Myocyte (in vitro differentiated cells): ENCODE results near the gene DGKB. TPM values are rescaled to one million over a fixed set of nuclear protein-coding genes. Genes with fewer than 3 reads are reported as not detected.

Experiments used
- DNase-seq: peaks from one replicate; pipeline ENCODE4 v3.0.0-alpha.2; 2012; ENCODE audit warnings: low read depth
- total RNA-seq: library from RNA; depleted of rRNA; stranded (reverse); fragments of >200 nt; gene quantifications from 2 replicates; pipeline ENCODE4 v1.2.3, GENCODE V29; 2014

Gene DGKB
- total RNA-seq, 1 donor from 2014 or later, result 3.7 TPM

DNA sequence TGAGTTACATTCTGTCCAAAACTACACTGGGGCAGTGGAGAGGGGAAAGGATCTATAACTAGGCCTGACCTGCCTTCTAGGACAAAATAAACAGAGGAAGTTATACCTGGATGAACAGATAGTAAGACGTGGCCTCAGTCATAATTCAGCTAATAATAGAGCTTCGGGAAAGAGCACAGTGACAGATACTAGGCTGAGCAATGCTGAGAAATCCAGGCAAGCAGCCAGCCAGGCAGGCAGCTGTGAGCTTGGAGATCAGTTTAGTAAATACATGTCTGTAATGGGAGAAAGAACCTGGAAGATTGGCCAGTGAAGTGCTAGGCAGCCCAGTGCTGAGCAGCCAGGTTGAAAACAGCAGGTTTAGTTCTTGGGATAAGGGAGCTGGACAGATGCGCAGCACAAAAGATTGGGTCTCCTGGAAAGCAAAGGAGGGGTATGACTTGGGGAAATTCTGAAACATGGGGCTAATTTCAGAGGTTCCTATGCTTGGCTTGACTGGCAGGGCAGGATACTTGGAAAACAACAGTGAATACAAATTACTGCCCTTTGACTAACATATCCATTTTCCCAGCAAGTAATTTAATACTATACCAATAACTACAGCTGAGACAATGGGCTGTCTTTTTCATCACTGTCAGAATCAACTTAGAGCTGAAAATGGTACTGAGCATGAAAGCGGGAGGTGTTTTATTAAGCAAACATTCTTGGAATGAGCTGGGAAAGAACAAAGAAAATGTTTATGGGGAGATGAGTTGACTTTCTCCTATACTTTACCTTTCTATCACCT lies 140.8 kb downstream of the DGKB start:
- DNase-seq, result peak; percentile 96

GRCh38 chr7:14760730-14761478 lies 141.6 kb downstream of the DGKB start:
- DNase-seq, result no peak

- DNase-seq, result no peak
These were observed 142.8 kb downstream of the DGKB start for GRCh38 chr7:14759785-14760184.

- DNase-seq, result peak; percentile 11
These were observed 147.9 kb downstream of the DGKB start for GRCh38 chr7:14754631-14755030.

- no peak for DNase-seq
These were observed 150.2 kb downstream of the DGKB start for GRCh38 chr7:14752301-14752700.

- DNase-seq, result no peak
These were observed 151.1 kb downstream of the DGKB start for GRCh38 chr7:14751461-14751860.

- peak; percentile 31 for DNase-seq
These were observed 154.1 kb downstream of the DGKB start for GRCh38 chr7:14748461-14748860.

GRCh38 chr7:14747701-14748100 lies 154.8 kb downstream of the DGKB start:
- no peak for DNase-seq

GRCh38 chr7:14745076-14745475 lies 157.5 kb downstream of the DGKB start:
- DNase-seq, result no peak

DNA sequence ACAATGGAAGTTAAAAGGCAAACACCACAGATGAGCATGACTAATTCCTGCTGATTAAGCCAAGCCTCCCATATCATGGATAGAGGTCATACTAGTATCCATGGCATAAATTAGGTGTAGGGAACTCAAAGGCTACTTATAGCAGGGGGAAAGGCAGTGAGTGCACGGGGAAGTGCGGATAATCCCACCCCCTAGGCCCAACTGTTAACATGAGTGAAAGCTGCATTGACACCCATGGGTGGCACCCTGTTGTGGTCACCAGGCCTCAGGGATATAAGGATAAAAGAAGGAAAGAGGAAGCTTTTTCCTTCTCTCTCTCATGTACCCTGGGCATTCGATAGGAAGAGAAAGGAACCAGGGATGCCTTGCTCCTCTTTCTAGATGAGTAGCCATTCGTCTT lies 161.9 kb downstream of the DGKB start:
- DNase-seq, result no peak

DNA sequence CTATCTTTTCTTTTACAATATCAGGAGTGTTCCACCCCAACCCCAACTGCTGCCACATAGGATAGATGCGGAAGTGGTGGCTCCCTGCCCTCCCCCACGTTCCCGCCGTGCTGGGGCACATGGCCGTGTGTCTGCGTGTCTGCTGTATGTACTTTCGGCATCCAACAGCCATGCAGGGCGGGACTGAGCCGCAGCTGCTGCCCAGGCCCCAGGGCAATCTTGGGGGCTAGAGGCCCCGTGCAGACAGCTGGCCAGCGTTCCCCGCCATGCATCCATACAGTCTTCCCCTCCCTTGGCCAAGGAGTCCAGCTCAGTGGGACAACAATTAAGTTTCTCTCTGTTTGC lies 162.7 kb downstream of the DGKB start:
- DNase-seq, result no peak

DNA sequence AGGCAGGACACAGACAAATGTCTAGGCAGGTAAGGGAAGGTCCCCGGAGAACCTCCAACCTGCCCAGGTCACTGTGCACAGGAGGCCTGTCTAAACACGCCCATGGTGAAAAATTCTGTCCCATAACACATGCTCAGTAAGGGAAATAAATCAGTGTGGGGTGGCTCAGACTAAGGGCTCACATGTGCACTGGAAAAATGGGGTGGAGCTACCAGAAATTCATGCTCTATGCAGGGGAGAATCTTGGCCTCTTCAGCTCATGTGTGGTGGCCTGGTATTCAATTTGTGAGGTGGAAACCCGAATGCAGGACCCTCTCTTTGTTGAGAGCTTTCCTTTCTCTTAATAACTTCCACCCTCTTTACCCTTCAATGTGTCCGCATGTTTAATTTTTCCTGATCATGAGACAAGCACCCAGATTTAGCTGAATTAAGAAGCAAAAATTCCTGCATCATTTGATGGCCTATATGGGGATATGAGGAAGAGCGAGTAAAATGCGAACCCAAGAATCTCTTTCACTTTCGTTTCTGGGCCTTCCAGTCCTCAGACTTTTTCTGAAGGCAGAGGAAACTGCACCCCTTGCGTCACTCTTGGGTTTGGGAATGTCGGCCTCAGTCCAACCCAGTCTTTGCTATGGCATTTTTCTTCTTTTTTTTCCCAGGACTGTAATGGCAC lies 163.2 kb downstream of the DGKB start:
- peak; percentile 22 for DNase-seq

- no peak for DNase-seq
These were observed 164.5 kb downstream of the DGKB start for GRCh38 chr7:14738086-14738485.

DNA sequence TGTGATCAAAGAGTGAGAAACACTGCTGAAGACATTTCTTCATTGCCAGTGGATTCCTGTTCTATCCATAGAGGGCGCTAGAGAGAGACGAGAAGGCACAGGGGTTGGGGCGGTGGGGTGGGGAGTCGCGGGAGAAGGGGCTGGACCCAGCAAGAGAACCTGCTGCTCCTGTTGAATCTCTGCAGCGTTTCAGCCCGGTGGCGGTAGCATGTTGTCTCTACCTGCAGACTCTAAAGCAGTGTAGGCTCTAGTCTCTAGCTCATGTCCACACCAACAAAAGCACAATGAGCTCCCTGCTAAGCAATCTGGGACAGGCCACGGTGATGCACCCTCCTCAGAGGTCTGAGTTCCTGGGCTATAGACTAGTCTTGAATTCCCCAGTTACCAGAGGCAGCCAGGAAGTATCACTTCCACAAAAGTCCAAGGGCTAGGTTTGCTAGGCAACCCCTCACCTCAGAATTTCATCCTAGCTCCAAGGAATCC lies 167.7 kb downstream of the DGKB start:
- DNase-seq, result no peak

DNA sequence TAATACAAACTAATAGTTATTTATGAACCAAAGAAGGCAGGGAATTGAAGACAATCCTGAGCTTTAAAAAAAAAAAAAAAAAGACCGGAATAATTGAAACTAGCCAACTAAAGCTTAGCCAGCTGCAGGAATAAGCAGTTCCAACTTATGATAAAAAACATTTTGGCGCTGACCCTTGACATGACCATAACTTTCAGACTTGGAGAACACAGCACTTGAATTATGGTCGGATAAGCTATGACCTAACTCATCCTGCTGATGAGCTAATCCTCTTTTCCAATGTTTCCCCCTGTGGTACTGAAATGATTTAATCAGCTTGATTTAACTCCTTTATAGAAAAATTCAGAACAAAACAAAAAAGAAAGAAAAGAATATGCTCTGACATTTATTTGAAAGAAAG lies 181.8 kb downstream of the DGKB start:
- DNase-seq, result peak; percentile 15

GRCh38 chr7:14717816-14718215 lies 184.7 kb downstream of the DGKB start:
- peak; percentile 47 for DNase-seq

GRCh38 chr7:14717169-14717568 lies 185.4 kb downstream of the DGKB start:
- no peak for DNase-seq

GRCh38 chr7:14714161-14714728 lies 188.3 kb downstream of the DGKB start:
- DNase-seq, result no peak

DNA sequence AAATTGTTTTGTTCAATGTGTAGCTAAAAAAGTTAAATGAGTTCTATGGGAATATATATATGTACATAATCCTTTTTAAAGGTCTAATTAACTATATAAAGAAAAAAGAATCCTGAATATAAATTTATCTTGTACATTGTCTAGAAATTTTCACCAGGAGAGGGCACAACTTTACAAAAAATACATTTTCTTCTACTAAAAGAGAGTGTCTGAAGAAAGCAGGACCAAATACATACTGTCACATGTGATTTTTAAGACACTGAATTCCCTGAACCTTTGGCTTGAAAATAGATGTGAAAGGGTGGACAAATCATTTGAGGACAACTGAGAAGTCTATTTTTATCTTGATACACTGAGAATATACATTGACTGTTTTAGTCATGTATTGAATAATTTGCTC lies 204.3 kb downstream of the DGKB start:
- DNase-seq, result no peak

GRCh38 chr7:14697684-14698083 lies 204.9 kb downstream of the DGKB start:
- no peak for DNase-seq

- DNase-seq, result peak; percentile 65
These were observed 210.9 kb downstream of the DGKB start for GRCh38 chr7:14691597-14692203.
